HepG2 (cell line): ENCODE data around the gene MAPK4. TPM values are rescaled to one million over a fixed set of nuclear protein-coding genes. Genes with fewer than 3 reads are reported as not detected.

Experiments
- ATAC-seq: fragments of 200-7000 bp; cut with Tn5 transposase; 3 replicates; pipeline ENCODE4 v1.9.1; 2020; ENCODE audit warnings: mild to moderate bottlenecking, moderate library complexity
- BruUV-seq: library from RNA; stranded (reverse); fragments of 400-500 nt; replicated peaks from 2 replicates; lab custom pipeline; 2021; lab: Mats Ljungman, UMichigan
- CTCF ChIA-PET: fragments of 300-600 bp; formaldehyde crosslinking; extraction: SDS; loops from one replicate; lab custom pipeline; 2021; ENCODE audit warnings: low total read pairs, inconsistent platforms, low intra/inter-chr PET ratio; lab: Yijun Ruan, JAX
- POLR2A ChIA-PET: fragments of 350-600 bp; sonication (Branson Sonifier 250); formaldehyde crosslinking; loops from one replicate; lab custom pipeline; 2020; ENCODE audit warnings: antibody characterized with exemption, inconsistent platforms; lab: Yijun Ruan, JAX
- DNase-seq: peaks from one replicate; pipeline ENCODE4 v3.0.0-alpha.2; 2015; ENCODE audit warnings: low spot score
- FAIRE-seq: peaks from 3 replicates; lab custom pipeline; 2011; peaks lifted over from hg19 to GRCh38; lab: Jason Lieb, UNC
- H2AFZ ChIP-seq: one replicate; pipeline ENCODE4 v1.6.1; 2011; ENCODE audit warnings: low read length, inconsistent platforms
- H3K27ac ChIP-seq: fragments of 300-600 bp; 3 replicates; pipeline ENCODE4 v1.8.0; 2011; ENCODE audit warnings: mixed run types, mild to moderate bottlenecking, mixed read lengths, low read length, inconsistent platforms; ENCODE audit not compliant: insufficient read depth; ENCODE audit errors: extremely low read length
- H3K27me3 ChIP-seq, 2 experiments: fragments of 200-600 bp in 1 of 2; 2 replicates in 1 of 2; 3 replicates in 1 of 2; pipeline versions ENCODE4 v1.6.0 to v1.8.0; 2011; ENCODE audit warnings: low read length in 2 of 2, mild to moderate bottlenecking in 2 of 2, moderate library complexity in 2 of 2, inconsistent platforms in 1 of 2; ENCODE audit not compliant: insufficient read depth in 2 of 2, control insufficient read depth in 1 of 2
- H3K36me3 ChIP-seq, 2 experiments: fragments of 200-600 bp in 1 of 2; replicated peaks in 1 of 2; 2 replicates in 1 of 2; 3 replicates in 1 of 2; pipeline versions ENCODE4 v1.5.1 to v1.8.0; 2011; ENCODE audit warnings: low read length in 2 of 2, inconsistent platforms in 1 of 2; ENCODE audit not compliant: insufficient read depth in 2 of 2, control insufficient read depth in 1 of 2
- H3K4me1 ChIP-seq: 2 replicates; pipeline ENCODE4 v1.5.1; 2012; ENCODE audit warnings: low read length, inconsistent platforms; ENCODE audit not compliant: insufficient read depth
- H3K4me2 ChIP-seq: 2 replicates; pipeline ENCODE4 v1.6.0; 2011; ENCODE audit warnings: low read depth, low read length, inconsistent platforms
- H3K4me3 ChIP-seq, 3 experiments: fragments of 200-600 bp in 1 of 3; sonication (generic), shearing (Covaris generic) in 1 of 3; replicated peaks in 1 of 3; 2 replicates each; pipeline ENCODE4 v1.5.1; 2011 to 2016; ENCODE audit warnings: low read length in 3 of 3, inconsistent platforms in 2 of 3, low read depth in 2 of 3, mild to moderate bottlenecking in 2 of 3, control low read depth in 1 of 3, mixed read lengths in 1 of 3; ENCODE audit not compliant: insufficient read depth in 1 of 3
- H3K79me2 ChIP-seq: one replicate; pipeline ENCODE4 v1.6.1; 2011; ENCODE audit warnings: low read length, inconsistent platforms; ENCODE audit not compliant: insufficient read depth
- H3K9ac ChIP-seq: 2 replicates; pipeline ENCODE4 v1.6.0; 2011; ENCODE audit warnings: mild to moderate bottlenecking, low read depth, low read length, inconsistent platforms; ENCODE audit not compliant: insufficient read depth
- H3K9me3 ChIP-seq: 2 replicates; pipeline ENCODE4 v1.5.1; 2012; ENCODE audit warnings: mild to moderate bottlenecking, low read length
- H4K20me1 ChIP-seq: 2 replicates; pipeline ENCODE4 v1.6.0; 2011; ENCODE audit warnings: inconsistent platforms, mild to moderate bottlenecking, low read length, moderate library complexity; ENCODE audit not compliant: insufficient read depth
- CHCHD3 ChIP-seq: sonication (generic); formaldehyde crosslinking; IDR thresholded peaks from 2 replicates; pipeline ENCODE4 v1.8.0; 2022; ENCODE audit warnings: mild to moderate bottlenecking, missing genetic modification reagents, moderate library complexity
- GTF2F1 ChIP-seq: fragments of 150-350 bp; IDR thresholded peaks from 2 replicates; pipeline ENCODE4 v1.6.1; 2014; ENCODE audit warnings: low read length
- GTF3A ChIP-seq: sonication (generic); formaldehyde crosslinking; conservative IDR thresholded peaks from 2 replicates; pipeline ENCODE4 v1.4.0; 2020; ENCODE audit warnings: mild to moderate bottlenecking, missing genetic modification reagents
- HOXA9 ChIP-seq: sonication (generic); formaldehyde crosslinking; IDR thresholded peaks from 2 replicates; pipeline ENCODE4 v1.8.1; 2022; ENCODE audit warnings: missing genetic modification reagents, mild to moderate bottlenecking, moderate library complexity, borderline replicate concordance
- KDM2A ChIP-seq: sonication (generic); formaldehyde crosslinking; IDR thresholded peaks from 2 replicates; pipeline ENCODE4 v1.4.0; 2020; ENCODE audit warnings: low read depth, missing genetic modification reagents, borderline replicate concordance
- PAWR ChIP-seq: sonication (generic); formaldehyde crosslinking; IDR thresholded peaks from 2 replicates; pipeline ENCODE4 v1.4.0; 2020; ENCODE audit warnings: missing genetic modification reagents, mild to moderate bottlenecking, borderline replicate concordance
- SNAI1 ChIP-seq: sonication (generic); formaldehyde crosslinking; IDR thresholded peaks from 2 replicates; pipeline ENCODE4 v1.5.0; 2020; ENCODE audit warnings: mild to moderate bottlenecking, missing genetic modification reagents, borderline replicate concordance
- TOE1 ChIP-seq: sonication (generic); formaldehyde crosslinking; IDR thresholded peaks from 2 replicates; pipeline ENCODE4 v1.4.0; 2020; ENCODE audit warnings: mild to moderate bottlenecking, missing genetic modification reagents
- ZNF3 ChIP-seq: IDR thresholded peaks from 2 replicates; pipeline ENCODE4 v1.7.0; 2017; ENCODE audit warnings: inconsistent platforms
- ZNF329 ChIP-seq: sonication (generic); formaldehyde crosslinking; IDR thresholded peaks from 2 replicates; pipeline ENCODE4 v1.9.0; 2021; ENCODE audit warnings: low read depth, mild to moderate bottlenecking, missing genetic modification reagents
- ZNF761 ChIP-seq: sonication (generic); formaldehyde crosslinking; conservative IDR thresholded peaks from 2 replicates; pipeline ENCODE4 v1.4.0; 2020; ENCODE audit warnings: mild to moderate bottlenecking, missing genetic modification reagents
- ZSCAN21 ChIP-seq: sonication (generic); formaldehyde crosslinking; IDR thresholded peaks from 2 replicates; pipeline ENCODE4 v1.8.0; 2022; ENCODE audit warnings: mild to moderate bottlenecking, missing genetic modification reagents, moderate library complexity, borderline replicate concordance
- in situ Hi-C: cut with HindIII; loops from 2 replicates; pipeline ENCODE4 v1.10.0; 2017; ENCODE audit warnings: low pct_unique_long_range_greater_than_20kb; ENCODE audit not compliant: extremely low pct_ligation_motif_present
- intact Hi-C: fragments of 100-400 bp; cut with micrococcal nuclease; formaldehyde crosslinking; loops from one replicate; pipeline ENCODE4 v1.10.0; 2022; ENCODE audit not compliant: unreplicated experiment
- polyA plus RNA-seq, 8 experiments: library from polyadenylated mRNA; depleted of rRNA in 3 of 8; stranded (reverse) in 7 of 8; unstranded in 1 of 8; fragments of >200 nt; fragmentation: Illumina TruSeq in 4 of 8; extraction: Trizol in 4 of 8; gene quantifications; 2 replicates each; pipeline versions ENCODE4 v1.2.1 to v1.2.3, GENCODE V29; 2011 to 2016; ENCODE audit warnings: low read depth in 4 of 8, missing spikeins in 1 of 8, mixed read lengths in 1 of 8; ENCODE audit not compliant: insufficient read depth in 1 of 8
- total RNA-seq, 5 experiments: library from RNA; depleted of rRNA; stranded (reverse); fragments of >200 nt; fragmentation: Illumina TruSeq; extraction: Trizol; gene quantifications; 2 replicates each; pipeline ENCODE4 v1.2.3, GENCODE V29; 2016; ENCODE audit warnings: low read depth in 1 of 5
- TF ChIP-seq, protein P1 (sequence below): sonication (generic); formaldehyde crosslinking; IDR thresholded peaks from 2 replicates; pipeline ENCODE4 v1.5.1; 2020; ENCODE audit warnings: missing genetic modification reagents, mild to moderate bottlenecking, borderline replicate concordance
- TF ChIP-seq, protein P2 (sequence below): IDR thresholded peaks from 2 replicates; pipeline ENCODE4 v1.6.1; 2016

The MAPK4 gene
- total and polyA plus RNA-seq, 2 of the 13 experiments (the other 11 are each of a cell fraction or from before 2014, with no cell fraction given), result not detected

DNA sequence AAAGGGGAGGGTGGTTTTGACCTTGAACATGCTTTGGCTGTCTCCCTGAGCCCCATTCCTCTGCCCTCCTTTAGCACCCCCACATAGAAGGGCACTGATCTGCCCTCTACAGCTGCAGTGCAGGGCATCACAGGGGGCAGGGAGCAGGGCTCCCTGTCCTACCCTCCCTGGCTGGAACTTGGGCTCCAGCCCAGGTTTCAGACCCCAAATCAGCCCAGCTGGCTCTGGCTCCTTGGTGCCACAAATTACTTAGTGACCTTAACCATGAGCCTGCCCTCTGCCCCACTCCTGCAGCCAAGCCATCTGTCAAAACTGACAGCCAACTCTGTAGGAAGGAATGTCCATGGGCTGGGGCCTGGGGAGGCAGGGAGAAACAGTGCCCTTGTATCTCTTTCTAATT, 105.6 kb downstream of the MAPK4 start:
- no peaks in the 10 kb centered on the region for H3K79me2 ChIP-seq
- no peak for DNase-seq
- no peak overlapping the region for H3K9ac ChIP-seq
- ChIA-PET CTCF (no interaction called here), POLR2A (no interaction called here)
- TF ChIP-seq ZNF761 (CRISPR knock-in tag) (no peak), SNAI1 (CRISPR knock-in tag) (no peak), GTF3A (CRISPR knock-in tag) (no peak), TOE1 (CRISPR knock-in tag) (no peak), ZNF329 (CRISPR knock-in tag) (no peak), KDM2A (CRISPR knock-in tag) (no peak), GTF2F1 (no peak), HOXA9 (no peak), ZNF3 (CRISPR knock-in tag) (no peak), ZSCAN21 (CRISPR knock-in tag) (no peak), CHCHD3 (CRISPR knock-in tag) (no peak), PAWR (CRISPR knock-in tag) (no peak)
- TF ChIP-seq, protein P1, sequence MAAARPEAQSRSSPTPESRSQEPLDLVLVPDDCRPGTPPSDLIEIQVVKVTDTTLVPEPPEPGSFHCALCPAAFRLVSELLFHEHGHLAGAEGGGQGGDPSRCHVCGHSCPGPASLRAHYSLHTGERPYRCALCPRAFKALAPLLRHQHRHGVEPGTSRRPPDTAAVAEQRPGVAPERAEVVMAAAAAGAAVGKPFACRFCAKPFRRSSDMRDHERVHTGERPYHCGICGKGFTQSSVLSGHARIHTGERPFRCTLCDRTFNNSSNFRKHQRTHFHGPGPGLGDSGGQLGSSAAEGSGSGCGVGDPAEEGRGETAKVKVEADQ, result no peak
- TF ChIP-seq, protein P2, sequence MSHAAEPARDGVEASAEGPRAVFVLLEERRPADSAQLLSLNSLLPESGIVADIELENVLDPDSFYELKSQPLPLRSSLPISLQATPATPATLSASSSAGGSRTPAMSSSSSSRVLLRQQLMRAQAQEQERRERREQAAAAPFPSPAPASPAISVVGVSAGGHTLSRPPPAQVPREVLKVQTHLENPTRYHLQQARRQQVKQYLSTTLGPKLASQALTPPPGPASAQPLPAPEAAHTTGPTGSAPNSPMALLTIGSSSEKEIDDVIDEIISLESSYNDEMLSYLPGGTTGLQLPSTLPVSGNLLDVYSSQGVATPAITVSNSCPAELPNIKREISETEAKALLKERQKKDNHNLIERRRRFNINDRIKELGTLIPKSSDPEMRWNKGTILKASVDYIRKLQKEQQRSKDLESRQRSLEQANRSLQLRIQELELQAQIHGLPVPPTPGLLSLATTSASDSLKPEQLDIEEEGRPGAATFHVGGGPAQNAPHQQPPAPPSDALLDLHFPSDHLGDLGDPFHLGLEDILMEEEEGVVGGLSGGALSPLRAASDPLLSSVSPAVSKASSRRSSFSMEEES (CRISPR knock-in tag), result no peak
- no peak overlapping the region for H2AFZ ChIP-seq
- H3K27me3 ChIP-seq, result no peaks in the 10 kb centered on the region
- no peak overlapping the region for H3K4me2 ChIP-seq
- no peak overlapping the region for H3K4me3 ChIP-seq
- no peaks in the 10 kb centered on the region for H3K36me3 ChIP-seq
- intact Hi-C loops, result no loop called here
- in situ Hi-C loops, result no loop called here
- ATAC-seq, result no peak
- peaks cover 7% of the 10 kb centered on the region for H3K9me3 ChIP-seq
- no peaks in the 10 kb centered on the region for H4K20me1 ChIP-seq
- FAIRE-seq, result no peak
- H3K4me1 ChIP-seq, result no peaks in the 10 kb centered on the region
- BruUV-seq, result no TSS peak
- H3K27ac ChIP-seq, result no peak overlapping the region
